GM21619 (cell line): ENCODE results near the gene NFX1.
"Not testable (repeated sequence)": the region's sequence is repeated elsewhere in the genome, so short reads cannot be mapped to it uniquely, and the experiment has no call there.

Source experiments
- ATAC-seq: cut with Tn5 transposase; IDR thresholded peaks from one replicate; pipeline ENCODE4 v1.9.1; 2021; ENCODE audit not compliant: unreplicated experiment

The NFX1 gene

GRCh38 chr9:33354651-33355211, 64.4 kb downstream of the NFX1 start:
- ATAC-seq, result no peak

- no peak for ATAC-seq
These were observed 65.6 kb downstream of the NFX1 start for GRCh38 chr9:33355933-33356332.

GRCh38 chr9:33358641-33359040, 68.3 kb downstream of the NFX1 start:
- not testable (repeated sequence) for ATAC-seq

- ATAC-seq, result no peak
These were observed 73.8 kb downstream of the NFX1 start for GRCh38 chr9:33364127-33364526.

- ATAC-seq, result not testable (repeated sequence)
These were observed 74.5 kb downstream of the NFX1 start for GRCh38 chr9:33364814-33365213.

- ATAC-seq, result no peak
These were observed 76.7 kb downstream of the NFX1 start for GRCh38 chr9:33366979-33367480.

- no peak for ATAC-seq
These were observed 82.6 kb downstream of the NFX1 start for GRCh38 chr9:33372900-33373299.

- no peak for ATAC-seq
These were observed 83.9 kb downstream of the NFX1 start for GRCh38 chr9:33374190-33374589.

GRCh38 chr9:33374634-33375237, 84.4 kb downstream of the NFX1 start:
- peak; percentile 60 for ATAC-seq

GRCh38 chr9:33375238-33375840, 85.0 kb downstream of the NFX1 start:
- ATAC-seq, result no peak

GRCh38 chr9:33375841-33376321, 85.6 kb downstream of the NFX1 start:
- no peak for ATAC-seq

- ATAC-seq, result no peak
These were observed 86.9 kb downstream of the NFX1 start for GRCh38 chr9:33377089-33377715.

- ATAC-seq, result no peak
These were observed 87.9 kb downstream of the NFX1 start for GRCh38 chr9:33378121-33378795.

- ATAC-seq, result no peak
These were observed 89.5 kb downstream of the NFX1 start for GRCh38 chr9:33379666-33380389.

- no peak for ATAC-seq
These were observed 90.2 kb downstream of the NFX1 start for GRCh38 chr9:33380390-33381094.

- ATAC-seq, result no peak
These were observed 91.0 kb downstream of the NFX1 start for GRCh38 chr9:33381231-33381791.

- not testable (repeated sequence) for ATAC-seq
These were observed 92.1 kb downstream of the NFX1 start for GRCh38 chr9:33382397-33382796.

GRCh38 chr9:33383396-33383795, 93.1 kb downstream of the NFX1 start:
- ATAC-seq, result not testable (repeated sequence)

- not testable (repeated sequence) for ATAC-seq
These were observed 95.2 kb downstream of the NFX1 start for GRCh38 chr9:33385536-33385935.
